ENCODE measurements around the gene AGAP1.

Gene AGAP1

GRCh38 chr2:235674812-235675211, 181.0 kb downstream of the AGAP1 start:
- TF ChIP-seq CTCF (IDR thresholded peaks at IDR 0.05) = no peak

DNA sequence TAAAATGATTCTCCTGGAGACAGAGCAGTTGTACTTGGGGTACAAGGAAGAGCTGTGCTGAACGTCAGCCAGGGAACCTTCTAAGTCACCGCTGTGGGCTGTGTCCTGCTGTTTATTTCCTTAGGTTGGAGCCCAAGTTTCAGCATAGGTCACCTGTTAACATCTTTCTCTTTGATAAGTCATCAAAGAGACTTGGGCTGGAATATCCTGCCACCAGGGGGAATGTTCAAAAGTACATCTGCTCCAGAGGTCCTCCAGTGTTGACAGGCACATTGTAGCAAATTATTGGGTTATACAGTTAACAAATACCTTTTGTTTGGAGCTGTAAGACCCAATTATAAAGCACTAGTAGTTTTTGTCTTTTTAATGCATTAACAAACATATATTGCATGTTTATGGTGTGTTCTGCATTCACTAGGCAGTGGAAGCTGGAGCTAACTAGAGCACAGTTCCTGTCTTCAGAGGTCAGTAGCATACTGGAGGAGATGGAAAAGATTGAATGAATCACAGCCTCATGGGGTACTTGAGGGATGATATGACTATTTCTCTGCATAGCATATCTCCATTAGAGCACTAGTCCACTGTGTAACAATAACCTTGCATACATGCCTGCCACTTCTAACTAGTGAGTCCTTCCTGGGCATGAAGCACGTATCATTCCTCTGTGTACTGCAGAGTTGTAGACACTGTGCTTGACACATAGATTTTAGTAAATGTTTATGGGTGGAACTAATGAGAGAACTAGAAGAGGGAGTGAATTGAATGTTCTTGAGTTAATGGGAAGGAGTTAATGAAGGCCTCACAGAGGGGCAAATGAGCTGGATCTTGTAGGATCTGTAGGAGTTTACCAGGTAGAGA, 182.1 kb downstream of the AGAP1 start:
- Histone ChIP-seq H3K27ac (no peak overlapping the region), H3K4me3 (no peak overlapping the region)
- DNase-seq (ENCODE audit: low spot score) = no peak
- TF ChIP-seq CTCF (IDR thresholded peaks at IDR 0.05) = no peak

More at GRCh38 chr2:235674812-235675211, 181.0 kb downstream of the AGAP1 start:
- Histone ChIP-seq H3K27ac (no peak overlapping the region), H3K4me3 (no peak overlapping the region)
- no peak for DNase-seq (ENCODE audit: low spot score)

DNA sequence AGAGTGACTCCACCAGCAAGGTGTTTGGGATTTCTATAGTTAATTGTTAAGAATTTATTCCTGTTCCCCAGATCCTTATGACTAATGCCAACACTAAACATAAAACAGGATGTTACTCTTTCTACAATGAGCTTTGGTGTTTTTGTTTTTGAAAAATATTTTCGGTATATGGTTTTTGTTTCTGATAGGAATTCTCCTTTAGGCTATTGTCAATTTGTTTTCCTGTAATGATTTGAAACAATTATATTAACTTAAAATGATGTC, 182.6 kb downstream of the AGAP1 start:
- H3K27ac ChIP-seq = no peak overlapping the region
- no peak for DNase-seq (ENCODE audit: low spot score)
- H3K4me3 ChIP-seq = no peak overlapping the region
- no peak for TF ChIP-seq CTCF (IDR thresholded peaks at IDR 0.05)

GRCh38 chr2:235677276-235677788, 183.5 kb downstream of the AGAP1 start:
- Histone ChIP-seq H3K4me3 (no peak overlapping the region), H3K27ac (no peak overlapping the region)
- DNase-seq (ENCODE audit: low spot score) = no peak
- TF ChIP-seq CTCF (IDR thresholded peaks at IDR 0.05) = no peak

GRCh38 chr2:235677937-235678336, 184.1 kb downstream of the AGAP1 start:
- no peak overlapping the region for H3K4me3 ChIP-seq
- DNase-seq (ENCODE audit: low spot score) = no peak
- no peak for TF ChIP-seq CTCF (IDR thresholded peaks at IDR 0.05)

DNA sequence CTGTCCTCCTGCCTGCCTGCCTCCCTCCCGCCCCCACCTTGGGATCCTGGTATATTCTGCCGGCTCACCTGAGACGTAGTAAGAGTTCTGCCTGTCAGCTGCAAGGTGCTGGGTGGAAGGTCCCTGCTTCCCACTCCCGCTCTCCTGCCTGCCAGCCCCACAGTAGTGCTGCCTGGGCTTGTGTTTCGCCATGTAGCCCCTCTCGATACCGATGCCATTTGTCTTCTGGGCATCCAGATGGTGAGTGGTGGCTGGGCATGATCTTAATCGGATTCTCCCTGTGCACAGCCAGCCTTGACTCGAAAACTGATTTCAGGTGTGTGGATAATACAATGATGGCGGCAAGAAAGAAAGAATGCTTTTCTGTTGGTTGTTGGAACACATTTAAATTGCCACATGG, 184.9 kb downstream of the AGAP1 start:
- no peak for DNase-seq (ENCODE audit: low spot score)
- TF ChIP-seq CTCF (IDR thresholded peaks at IDR 0.05) = no peak
- no peak overlapping the region for H3K27ac ChIP-seq
- H3K4me3 ChIP-seq = no peak overlapping the region

More at GRCh38 chr2:235677937-235678336, 184.1 kb downstream of the AGAP1 start:
- H3K27ac ChIP-seq = no peak overlapping the region

DNA sequence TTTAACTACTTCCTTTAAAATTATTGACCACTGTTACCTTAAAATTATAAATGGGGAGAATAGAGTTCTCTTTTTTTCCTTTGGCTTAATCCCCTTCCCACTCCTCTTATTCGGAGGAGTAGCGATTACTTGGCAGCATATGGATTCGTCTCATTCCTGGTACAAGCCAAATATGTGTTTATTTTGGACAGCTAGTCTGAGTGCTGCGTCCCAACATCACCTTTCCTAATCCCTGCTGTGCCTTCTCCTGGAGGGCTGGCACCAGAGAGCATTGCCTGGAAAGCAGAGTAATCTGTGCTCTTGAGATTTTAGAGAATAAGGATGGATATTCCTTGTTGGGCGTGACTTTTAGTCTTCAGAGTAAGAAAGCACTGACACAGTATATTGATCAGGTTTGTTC, 185.6 kb downstream of the AGAP1 start:
- no peak for DNase-seq (ENCODE audit: low spot score)
- Histone ChIP-seq H3K4me3 (no peak overlapping the region), H3K27ac (no peak overlapping the region)
- TF ChIP-seq CTCF (IDR thresholded peaks at IDR 0.05) = no peak
